Measurements from ENCODE around the gene NPAS1.

The NPAS1 gene

DNA sequence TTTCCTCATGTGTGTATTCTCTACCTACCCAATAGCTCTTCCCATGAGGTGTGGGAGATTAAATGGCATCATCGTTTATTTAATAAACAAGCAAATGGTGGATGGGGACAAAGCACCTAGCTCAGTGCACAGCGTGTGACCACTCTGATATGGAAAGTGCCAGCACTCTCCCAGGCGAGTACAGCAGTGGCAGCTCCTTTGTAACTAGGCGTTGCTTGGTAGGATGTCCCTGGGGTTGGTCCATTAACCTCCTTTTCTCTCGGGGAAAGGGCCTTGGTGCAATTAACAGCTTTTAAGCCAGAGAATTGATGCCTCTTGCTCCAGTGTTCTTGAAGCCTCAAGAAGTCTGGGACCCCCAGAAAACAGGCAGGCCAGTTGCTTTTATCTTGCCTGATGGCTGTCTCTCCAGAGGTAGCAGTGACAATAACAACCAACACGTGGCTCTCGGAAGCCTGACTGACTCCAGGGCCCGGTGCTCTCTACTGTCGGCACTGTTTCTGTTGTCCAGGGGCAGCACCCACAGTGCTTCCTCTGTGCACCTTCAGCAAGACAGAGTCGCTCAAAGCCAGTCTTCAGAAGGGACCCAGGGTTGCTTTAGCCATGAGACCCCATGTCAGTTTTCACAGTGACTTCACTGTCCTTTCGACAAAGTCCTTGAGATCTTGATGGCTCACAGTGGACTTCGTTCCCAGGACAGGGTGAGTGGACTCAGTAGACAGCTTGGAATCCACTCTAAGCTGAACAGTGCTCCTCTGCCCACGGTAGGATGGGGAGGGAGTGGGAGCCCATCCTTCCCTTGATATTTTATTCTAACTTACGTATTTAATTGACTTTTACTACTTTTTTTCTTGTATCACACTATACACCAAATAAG, 33.9 kb upstream of the NPAS1 start:
- H3K27me3 ChIP-seq, result no peaks in the 10 kb centered on the region
- H3K9me3 ChIP-seq, result no peaks in the 10 kb centered on the region
- TF ChIP-seq, protein P1, sequence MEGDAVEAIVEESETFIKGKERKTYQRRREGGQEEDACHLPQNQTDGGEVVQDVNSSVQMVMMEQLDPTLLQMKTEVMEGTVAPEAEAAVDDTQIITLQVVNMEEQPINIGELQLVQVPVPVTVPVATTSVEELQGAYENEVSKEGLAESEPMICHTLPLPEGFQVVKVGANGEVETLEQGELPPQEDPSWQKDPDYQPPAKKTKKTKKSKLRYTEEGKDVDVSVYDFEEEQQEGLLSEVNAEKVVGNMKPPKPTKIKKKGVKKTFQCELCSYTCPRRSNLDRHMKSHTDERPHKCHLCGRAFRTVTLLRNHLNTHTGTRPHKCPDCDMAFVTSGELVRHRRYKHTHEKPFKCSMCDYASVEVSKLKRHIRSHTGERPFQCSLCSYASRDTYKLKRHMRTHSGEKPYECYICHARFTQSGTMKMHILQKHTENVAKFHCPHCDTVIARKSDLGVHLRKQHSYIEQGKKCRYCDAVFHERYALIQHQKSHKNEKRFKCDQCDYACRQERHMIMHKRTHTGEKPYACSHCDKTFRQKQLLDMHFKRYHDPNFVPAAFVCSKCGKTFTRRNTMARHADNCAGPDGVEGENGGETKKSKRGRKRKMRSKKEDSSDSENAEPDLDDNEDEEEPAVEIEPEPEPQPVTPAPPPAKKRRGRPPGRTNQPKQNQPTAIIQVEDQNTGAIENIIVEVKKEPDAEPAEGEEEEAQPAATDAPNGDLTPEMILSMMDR (IDR thresholded peaks at IDR 0.05), result no peak
- H3K4me3 ChIP-seq, result no peak overlapping the region
- H3K27ac ChIP-seq, result peak overlapping the region in 1 of 2 donors; percentile 62
- intact Hi-C loops (cut with DNase I; ENCODE audit: low total_unique reads), result no loop called here
- H3K4me1 ChIP-seq, result peaks cover 0 to 51% (median 42%) of the 10 kb centered on the region in 4 donors
- no peak for DNase-seq
- H3K36me3 ChIP-seq, result peaks cover 9 to 29% (median 9%) of the 10 kb centered on the region in 3 donors

DNA sequence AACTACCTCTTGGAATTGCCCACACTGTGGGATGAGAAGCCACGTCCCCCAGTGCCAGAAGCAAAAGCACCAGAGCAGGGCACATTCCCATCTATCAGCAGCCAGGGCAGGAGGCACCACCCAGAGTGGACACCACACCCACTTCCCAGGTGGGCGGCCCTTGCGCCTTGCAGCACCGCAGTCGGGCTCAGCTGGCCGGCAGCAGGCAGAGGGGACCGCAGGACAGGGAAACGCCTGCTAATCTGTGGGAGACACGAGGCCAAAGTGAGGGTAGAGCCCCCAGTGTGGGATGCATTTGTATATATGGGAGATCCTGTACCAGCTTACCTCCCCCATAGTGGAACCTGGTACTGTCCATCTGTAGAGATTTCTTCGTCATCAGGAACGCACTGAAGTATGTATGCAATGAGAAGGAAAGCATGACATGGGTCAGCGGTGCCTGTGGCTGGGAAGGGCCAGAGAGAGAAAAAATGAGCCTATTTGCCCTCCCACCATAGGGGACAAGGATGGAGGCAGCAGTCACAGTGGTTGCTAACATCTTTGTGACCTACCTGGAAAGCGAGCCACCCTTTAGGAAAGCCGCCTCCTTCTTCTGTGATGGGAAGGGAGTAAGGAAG, 30.9 kb upstream of the NPAS1 start:
- intact Hi-C loops (cut with DNase I; ENCODE audit: low total_unique reads), result no loop called here
- TF ChIP-seq, protein P1 (IDR thresholded peaks at IDR 0.05), result no peak
- Histone ChIP-seq H3K27me3 (no peaks in the 10 kb centered on the region), H3K27ac (no peak overlapping the region), H3K4me3 (no peak overlapping the region), H3K4me1 (peaks cover 0 to 36% (median 27%) of the 10 kb centered on the region in 4 donors), H3K9me3 (no peaks in the 10 kb centered on the region), H3K36me3 (peaks cover 21 to 48% (median 28%) of the 10 kb centered on the region in 3 donors)
- DNase-seq, result no peak

DNA sequence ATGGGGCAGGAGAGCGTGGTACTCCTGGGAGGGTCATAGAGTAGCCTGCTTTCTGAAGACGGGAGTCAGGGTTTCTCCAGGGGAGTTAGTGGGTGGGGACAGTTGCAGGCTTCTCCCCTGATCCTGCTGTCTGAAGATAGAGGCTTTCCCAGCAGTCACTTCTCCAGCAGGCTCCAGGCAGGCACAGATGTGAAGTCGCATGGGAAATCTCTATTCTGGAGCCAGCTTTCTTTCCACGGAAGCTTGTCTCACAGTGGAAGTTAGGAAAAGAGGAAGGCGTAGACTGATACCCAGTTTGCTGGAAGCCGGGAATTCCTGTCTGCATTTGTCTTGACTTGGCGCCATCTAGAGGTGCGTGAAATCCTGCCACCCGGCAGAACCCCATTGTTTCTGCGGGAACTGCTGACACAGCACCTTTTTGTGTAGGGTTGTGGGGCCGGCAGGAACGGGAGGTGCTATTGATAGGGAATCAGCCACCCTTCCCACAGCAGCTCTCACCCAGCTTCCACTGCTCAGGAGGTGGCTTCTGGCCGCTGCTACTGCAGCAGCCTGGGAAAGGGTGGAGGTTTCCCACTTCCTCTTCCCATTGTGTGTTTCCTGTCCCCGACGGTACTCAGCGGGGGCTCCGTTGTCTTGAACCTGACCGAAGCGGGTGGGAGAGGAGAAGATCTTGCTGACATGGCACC, 28.5 kb upstream of the NPAS1 start:
- peak; percentile 83 to 89 for DNase-seq
- Histone ChIP-seq H3K4me3 (no peak overlapping the region), H3K4me1 (peaks cover 0 to 16% (median 9%) of the 10 kb centered on the region in 4 donors), H3K27ac (peak overlapping the region; percentile 25 to 60), H3K36me3 (peaks cover 21 to 72% (median 41%) of the 10 kb centered on the region in 3 donors), H3K9me3 (no peaks in the 10 kb centered on the region), H3K27me3 (no peaks in the 10 kb centered on the region)
- TF ChIP-seq, protein P1 (IDR thresholded peaks at IDR 0.05), result peak; percentile 79 to 86
- intact Hi-C loops (cut with DNase I; ENCODE audit: low total_unique reads), result loop anchor here (2.0 to 5.0 kb wide), 2 partner anchors 134 to 234 kb away; no protein-coding TSS in a partner anchor

DNA sequence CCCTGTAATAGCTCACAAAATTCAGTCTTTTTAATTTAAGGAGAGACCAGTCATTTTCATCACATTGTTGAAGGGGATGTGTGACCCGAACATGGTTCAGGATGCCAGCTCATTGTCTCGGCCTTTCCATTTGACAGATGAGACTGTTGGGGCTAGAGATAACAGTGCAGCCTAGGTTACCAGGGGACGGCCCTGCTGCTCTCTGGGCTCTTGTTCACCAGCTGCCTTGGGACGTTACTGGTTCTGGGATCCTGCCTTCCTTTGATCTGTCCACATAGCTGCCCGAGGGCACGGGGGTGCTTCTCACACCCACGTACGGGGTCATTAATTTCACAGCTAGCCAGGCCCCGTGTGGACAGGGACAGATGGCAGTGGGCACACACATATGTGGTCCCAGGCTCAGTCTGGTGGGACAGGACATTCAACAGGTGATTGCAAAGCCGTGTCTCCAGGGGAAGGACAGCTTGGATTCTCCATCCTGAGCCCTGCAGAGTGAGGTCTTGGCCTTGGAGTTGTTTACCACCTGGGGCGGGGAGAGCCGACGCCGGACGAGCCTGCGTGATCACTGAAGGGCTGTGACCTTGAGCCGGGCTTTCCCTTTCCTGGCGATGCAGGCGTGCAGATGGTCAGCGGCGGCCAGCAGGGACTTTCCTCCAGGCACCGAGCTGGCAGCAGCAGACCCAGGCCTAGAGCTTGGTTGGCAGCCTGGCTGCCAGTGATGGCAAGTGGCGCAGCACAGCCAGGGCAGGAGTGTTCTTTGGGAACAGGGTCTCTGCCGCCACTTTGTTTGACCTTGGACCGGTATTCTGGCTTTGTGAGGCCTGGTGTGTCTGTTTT, 26.7 kb upstream of the NPAS1 start:
- peaks cover 0 to 16% (median 9%) of the 10 kb centered on the region in 4 donors for H3K4me1 ChIP-seq
- H3K27ac ChIP-seq, result no peak overlapping the region
- no peaks in the 10 kb centered on the region for H3K9me3 ChIP-seq
- intact Hi-C loops (cut with DNase I; ENCODE audit: low total_unique reads), result loop anchor here (5.0 kb wide), 1 partner anchor 236 kb away; no protein-coding TSS in a partner anchor
- DNase-seq, result no peak
- H3K36me3 ChIP-seq, result peaks cover 32 to 89% (median 53%) of the 10 kb centered on the region in 3 donors
- H3K27me3 ChIP-seq, result no peaks in the 10 kb centered on the region
- H3K4me3 ChIP-seq, result no peak overlapping the region
- TF ChIP-seq, protein P1 (IDR thresholded peaks at IDR 0.05), result no peak

DNA sequence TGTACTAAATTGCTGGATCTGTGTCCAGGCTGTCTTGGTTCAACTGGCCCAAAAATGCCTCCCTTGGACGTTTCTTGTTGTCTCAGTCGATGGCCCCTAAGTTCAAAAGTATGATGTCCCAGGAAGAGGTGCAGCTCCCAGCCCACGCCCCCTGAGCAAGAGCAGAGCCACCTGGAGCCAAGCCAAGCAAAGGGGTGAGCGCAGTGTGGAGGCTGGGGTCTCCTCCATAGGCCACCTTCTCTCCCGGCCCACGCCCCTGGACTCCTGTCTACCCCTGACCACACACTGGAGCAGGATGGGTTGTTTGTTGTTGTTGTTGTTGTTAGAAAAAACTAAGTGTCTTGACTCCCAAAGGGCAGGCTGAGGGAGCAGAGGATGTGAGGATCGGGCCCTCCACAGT, 26.0 kb upstream of the NPAS1 start:
- DNase-seq, result no peak
- Histone ChIP-seq H3K4me3 (no peak overlapping the region), H3K9me3 (no peaks in the 10 kb centered on the region), H3K36me3 (peaks cover 39 to 89% (median 53%) of the 10 kb centered on the region in 3 donors), H3K27me3 (no peaks in the 10 kb centered on the region), H3K27ac (no peak overlapping the region), H3K4me1 (peaks cover 0 to 16% (median 9%) of the 10 kb centered on the region in 4 donors)
- intact Hi-C loops (cut with DNase I; ENCODE audit: low total_unique reads), result loop anchor here (5.0 kb wide), 1 partner anchor 236 kb away; no protein-coding TSS in a partner anchor
- TF ChIP-seq, protein P1 (IDR thresholded peaks at IDR 0.05), result no peak

All from tibial artery (tissue), 4 donors.